OCI-LY1 (cell line): Measurements from ENCODE around the gene DNAH1.
"Not testable (repeated sequence)": the region's sequence is repeated elsewhere in the genome, so short reads cannot be mapped to it uniquely, and the experiment has no call there.

ENCODE experiments used
- H2AFZ ChIP-seq: fragments of 200-600 bp; sonication (generic), shearing (Covaris generic); 2 replicates; pipeline ENCODE4 v1.6.0; 2014; ENCODE audit warnings: antibody characterized with exemption, mild to moderate bottlenecking, low read length
- H3F3A ChIP-seq: fragments of 200-600 bp; sonication (generic), shearing (Covaris generic); 2 replicates; pipeline ENCODE4 v1.6.0; 2014; ENCODE audit warnings: mild to moderate bottlenecking, antibody characterized with exemption, low read length, moderate library complexity; ENCODE audit not compliant: insufficient read depth
- H3K27ac ChIP-seq: fragments of 200-600 bp; sonication (generic); 2 replicates; pipeline ENCODE4 v1.5.1; 2014; ENCODE audit warnings: low read length, mixed run types, mild to moderate bottlenecking, low read depth; ENCODE audit not compliant: poor library complexity, severe bottlenecking
- H3K27me3 ChIP-seq: fragments of 200-600 bp; sonication (generic); 2 replicates; pipeline ENCODE4 v1.6.0; 2014; ENCODE audit warnings: antibody characterized with exemption, mild to moderate bottlenecking, low read length, moderate library complexity; ENCODE audit not compliant: insufficient read depth
- H3K36me3 ChIP-seq: fragments of 200-600 bp; sonication (generic); 2 replicates; pipeline ENCODE4 v1.6.1; 2014; ENCODE audit warnings: mild to moderate bottlenecking, antibody characterized with exemption, low read length, moderate library complexity, mixed read lengths; ENCODE audit not compliant: insufficient read depth
- H3K4me1 ChIP-seq: fragments of 200-600 bp; sonication (generic); 2 replicates; pipeline ENCODE4 v1.5.1; 2014; ENCODE audit warnings: mild to moderate bottlenecking, low read length, moderate library complexity; ENCODE audit not compliant: insufficient read depth, severe bottlenecking
- H3K4me2 ChIP-seq: fragments of 200-600 bp; sonication (generic), shearing (Covaris generic); 2 replicates; pipeline ENCODE4 v1.6.1; 2014; ENCODE audit warnings: low read length
- H3K4me3 ChIP-seq: fragments of 200-600 bp; sonication (generic); 2 replicates; pipeline ENCODE4 v1.5.1; 2014; ENCODE audit warnings: low read length, low read depth, mild to moderate bottlenecking, mixed read lengths; ENCODE audit not compliant: poor library complexity, severe bottlenecking
- H3K79me2 ChIP-seq: fragments of 200-600 bp; shearing (Covaris generic); 2 replicates; pipeline ENCODE4 v1.6.1; 2016; ENCODE audit warnings: mixed run types, low read length, mixed read lengths; ENCODE audit not compliant: insufficient read depth
- H3K9ac ChIP-seq: fragments of 200-600 bp; sonication (generic), shearing (Covaris generic); 2 replicates; pipeline ENCODE4 v1.6.1; 2014; ENCODE audit warnings: mild to moderate bottlenecking, low read length, mixed read lengths
- H3K9me2 ChIP-seq: fragments of 200-600 bp; sonication (generic), shearing (Covaris generic); 2 replicates; pipeline ENCODE4 v1.6.1; 2014; ENCODE audit warnings: low read depth, mild to moderate bottlenecking, low read length, mixed read lengths
- H3K9me3 ChIP-seq: fragments of 200-600 bp; shearing (Covaris generic); 2 replicates; pipeline ENCODE4 v1.6.1; 2014; ENCODE audit warnings: low read length, mixed read lengths
- H4K20me1 ChIP-seq: fragments of 200-600 bp; sonication (generic), shearing (Covaris generic); 2 replicates; pipeline ENCODE4 v1.6.0; 2016; ENCODE audit warnings: mild to moderate bottlenecking, low read length; ENCODE audit not compliant: insufficient read depth
- EZH2 ChIP-seq: fragments of 200-600 bp; sonication (generic), shearing (Covaris generic); IDR thresholded peaks from 2 replicates; pipeline ENCODE4 v1.8.0; 2017; ENCODE audit warnings: borderline replicate concordance, mixed run types, mild to moderate bottlenecking, antibody characterized with exemption, low read length, moderate library complexity, mixed read lengths
- TF ChIP-seq, protein P1 (sequence below): fragments of 200-600 bp; sonication (generic), shearing (Covaris generic); IDR thresholded peaks from 2 replicates; pipeline ENCODE4 v1.5.1; 2017; ENCODE audit warnings: mild to moderate bottlenecking, antibody characterized with exemption, low read length, moderate library complexity, mixed read lengths

Gene DNAH1

DNA sequence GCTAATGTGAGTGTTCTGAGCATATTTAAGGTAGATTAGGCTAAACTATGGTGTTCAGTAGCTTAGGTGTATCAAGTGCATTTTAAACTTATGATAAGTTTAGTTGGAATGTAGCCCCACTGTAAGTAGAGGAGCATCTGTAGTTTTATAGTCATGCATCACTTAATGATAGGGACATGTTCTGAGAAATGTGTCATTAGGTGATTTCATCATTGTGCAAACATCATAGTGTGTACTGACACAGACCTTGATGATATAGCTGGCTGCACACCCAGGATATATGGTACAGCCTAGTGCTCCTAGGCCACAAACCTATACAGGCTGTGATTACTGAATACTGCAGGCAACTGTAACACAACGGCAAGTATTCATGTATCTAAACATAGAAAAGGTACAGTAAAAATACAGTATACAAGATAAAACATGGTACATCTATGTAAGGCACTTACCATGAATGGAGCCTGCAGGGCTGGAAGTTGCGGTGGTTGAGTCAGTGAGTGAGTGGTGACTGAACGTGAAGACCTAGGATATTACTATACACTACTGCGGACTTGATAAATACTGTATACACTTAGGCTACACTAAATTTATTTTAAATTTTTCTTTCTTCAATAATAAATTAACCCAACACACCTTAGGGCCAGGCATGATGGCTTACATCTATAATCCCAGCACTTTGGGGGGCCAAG lies 17.9 kb downstream of the DNAH1 start:
- Histone ChIP-seq H3K9me3 (no peaks in the 10 kb centered on the region), H3K4me1 (peaks cover 9% of the 10 kb centered on the region), H3K4me3 (no peak overlapping the region), H3K9ac (no peak overlapping the region), H3K9me2 (no peaks in the 10 kb centered on the region), H2AFZ (no peak overlapping the region), H3K36me3 (no peaks in the 10 kb centered on the region), H3K4me2 (no peak overlapping the region), H3K79me2 (no peaks in the 10 kb centered on the region), H4K20me1 (no peaks in the 10 kb centered on the region), H3K27me3 (no peaks in the 10 kb centered on the region), H3K27ac (no peak overlapping the region), H3F3A (no peaks in the 10 kb centered on the region)
- no peak for TF ChIP-seq EZH2
- TF ChIP-seq, protein P1, sequence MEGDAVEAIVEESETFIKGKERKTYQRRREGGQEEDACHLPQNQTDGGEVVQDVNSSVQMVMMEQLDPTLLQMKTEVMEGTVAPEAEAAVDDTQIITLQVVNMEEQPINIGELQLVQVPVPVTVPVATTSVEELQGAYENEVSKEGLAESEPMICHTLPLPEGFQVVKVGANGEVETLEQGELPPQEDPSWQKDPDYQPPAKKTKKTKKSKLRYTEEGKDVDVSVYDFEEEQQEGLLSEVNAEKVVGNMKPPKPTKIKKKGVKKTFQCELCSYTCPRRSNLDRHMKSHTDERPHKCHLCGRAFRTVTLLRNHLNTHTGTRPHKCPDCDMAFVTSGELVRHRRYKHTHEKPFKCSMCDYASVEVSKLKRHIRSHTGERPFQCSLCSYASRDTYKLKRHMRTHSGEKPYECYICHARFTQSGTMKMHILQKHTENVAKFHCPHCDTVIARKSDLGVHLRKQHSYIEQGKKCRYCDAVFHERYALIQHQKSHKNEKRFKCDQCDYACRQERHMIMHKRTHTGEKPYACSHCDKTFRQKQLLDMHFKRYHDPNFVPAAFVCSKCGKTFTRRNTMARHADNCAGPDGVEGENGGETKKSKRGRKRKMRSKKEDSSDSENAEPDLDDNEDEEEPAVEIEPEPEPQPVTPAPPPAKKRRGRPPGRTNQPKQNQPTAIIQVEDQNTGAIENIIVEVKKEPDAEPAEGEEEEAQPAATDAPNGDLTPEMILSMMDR: no peak

DNA sequence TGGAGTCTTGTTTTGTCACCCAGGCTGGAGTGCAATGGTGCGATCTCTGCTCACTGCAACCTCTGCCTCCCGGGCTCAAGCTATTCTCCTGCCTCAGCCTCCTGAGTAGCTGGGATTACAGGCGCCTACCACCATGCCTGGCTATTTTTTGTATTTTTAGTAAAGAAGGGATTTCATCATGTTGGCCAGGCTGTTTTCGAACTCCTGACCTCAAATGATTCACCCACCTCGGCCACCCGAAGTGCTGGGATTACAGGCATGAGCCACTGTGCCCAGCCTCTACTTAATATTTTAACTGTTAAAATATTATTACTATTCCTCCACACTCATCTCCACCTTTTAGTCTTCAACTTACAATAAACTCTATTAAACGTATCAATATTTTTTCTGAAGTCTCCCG lies 22.0 kb downstream of the DNAH1 start:
- H3K9ac ChIP-seq, H3K4me2 ChIP-seq, H2AFZ ChIP-seq, H3K9me3 ChIP-seq, H3K9me2 ChIP-seq, H3K79me2 ChIP-seq, H3F3A ChIP-seq, H3K4me3 ChIP-seq, H3K36me3 ChIP-seq, H3K27ac ChIP-seq, H4K20me1 ChIP-seq, H3K27me3 ChIP-seq, H3K4me1 ChIP-seq: not testable (repeated sequence)

DNA sequence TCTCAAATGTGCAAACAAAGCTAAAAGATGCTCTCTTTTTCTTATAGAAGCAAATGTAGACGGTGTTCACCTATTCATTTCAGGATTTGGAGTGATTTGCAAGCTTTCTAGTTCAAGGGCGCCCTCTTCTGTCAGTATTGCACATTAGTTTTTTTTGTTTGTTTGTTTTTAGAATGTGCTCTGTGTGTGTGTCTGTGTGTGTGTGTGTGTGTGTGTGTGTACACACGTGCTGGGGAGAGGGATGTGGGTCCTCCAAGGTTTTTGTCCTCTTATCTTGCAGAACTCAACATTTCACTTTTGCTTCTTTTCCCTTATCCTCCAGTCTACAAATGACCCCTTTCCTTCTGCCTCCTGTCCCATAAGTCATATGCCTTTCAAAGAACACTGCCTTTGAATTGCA lies 23.5 kb downstream of the DNAH1 start:
- Histone ChIP-seq H3K9me2 (no peaks in the 10 kb centered on the region), H3K9ac (no peak overlapping the region), H3K9me3 (no peaks in the 10 kb centered on the region), H3K36me3 (no peaks in the 10 kb centered on the region), H3K27me3 (no peaks in the 10 kb centered on the region), H3K4me3 (no peak overlapping the region), H2AFZ (no peak overlapping the region), H3K27ac (no peak overlapping the region), H3K4me1 (peaks cover 3% of the 10 kb centered on the region), H4K20me1 (no peaks in the 10 kb centered on the region), H3K79me2 (no peaks in the 10 kb centered on the region), H3K4me2 (no peak overlapping the region), H3F3A (no peaks in the 10 kb centered on the region)
- no peak for TF ChIP-seq EZH2
- TF ChIP-seq, protein P1: peak; percentile 74

DNA sequence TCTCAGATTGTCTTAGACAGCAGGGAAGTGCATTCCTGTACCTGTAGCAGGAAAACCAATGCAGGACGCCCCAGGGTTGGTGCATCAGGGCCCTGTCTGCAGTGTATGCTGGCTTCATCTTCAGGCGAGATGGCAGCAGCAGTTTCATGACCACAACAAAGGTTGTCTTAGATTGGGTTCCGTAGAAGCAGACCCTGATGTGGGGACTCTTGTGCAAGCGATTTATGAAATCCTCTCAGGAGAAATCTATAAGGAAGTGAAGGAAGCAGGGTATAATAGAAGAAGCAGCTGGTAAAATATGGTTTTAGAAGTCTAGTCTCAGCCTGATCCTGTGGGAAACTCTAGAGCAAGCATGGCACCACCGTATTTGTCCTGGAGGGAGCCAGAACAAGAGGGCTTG lies 25.0 kb downstream of the DNAH1 start:
- Histone ChIP-seq H3K4me1 (no peaks in the 10 kb centered on the region), H2AFZ (no peak overlapping the region), H3K9me3 (no peaks in the 10 kb centered on the region), H3K4me3 (no peak overlapping the region), H3K27me3 (no peaks in the 10 kb centered on the region), H3K79me2 (no peaks in the 10 kb centered on the region), H3F3A (no peaks in the 10 kb centered on the region), H3K36me3 (no peaks in the 10 kb centered on the region), H3K9ac (no peak overlapping the region), H4K20me1 (no peaks in the 10 kb centered on the region), H3K27ac (no peak overlapping the region), H3K9me2 (no peaks in the 10 kb centered on the region), H3K4me2 (no peak overlapping the region)
- TF ChIP-seq EZH2: no peak
- TF ChIP-seq, protein P1: no peak
